Lower leg skin (tissue), 3 donors: ENCODE results near the gene RCAN2.

Experiments
- CTCF ChIP-seq, 3 donors: fragments of 450-650 bp; IDR thresholded peaks; one replicate each; pipeline ENCODE4 v1.5.1; 2016; ENCODE audit warnings: antibody characterized with exemption in 3 of 3, mild to moderate bottlenecking in 3 of 3, moderate library complexity in 2 of 3
- POLR2A ChIP-seq, 2 donors: fragments of 450-650 bp; IDR thresholded peaks; one replicate each; pipeline ENCODE4 v1.6.1; 2016 to 2017; ENCODE audit warnings: antibody characterized with exemption in 2 of 2, mild to moderate bottlenecking in 1 of 2, moderate library complexity in 1 of 2

DNA sequence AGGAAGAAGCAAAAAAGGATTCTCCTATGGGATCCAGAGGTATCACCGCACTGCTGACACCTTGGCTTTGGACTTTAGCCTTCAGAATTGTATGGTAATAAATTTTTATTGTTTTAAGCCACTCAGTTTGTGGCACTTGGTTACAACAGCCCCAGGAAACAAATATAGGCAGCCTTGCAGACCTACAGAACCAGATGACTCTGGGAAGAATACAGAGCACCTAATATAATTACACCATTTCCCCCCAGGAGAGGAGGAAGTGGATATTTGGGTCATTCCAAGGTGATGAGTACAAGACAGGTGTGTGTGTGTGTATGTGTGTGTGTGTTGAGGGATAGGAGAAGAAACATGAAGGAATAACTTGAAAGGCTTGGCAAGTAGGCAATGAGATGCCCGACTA, 236.3 kb downstream of the RCAN2 start:
- TF ChIP-seq CTCF (IDR thresholded peaks at IDR 0.05), result no peak
- no peak for TF ChIP-seq POLR2A (IDR thresholded peaks at IDR 0.05)
